ENCODE results near the gene WIPF3.

Gene WIPF3

GRCh38 chr7:29924684-29925083, 118.4 kb downstream of the WIPF3 start:
- Histone ChIP-seq H3F3A (ENCODE audit: control insufficient read depth, insufficient read depth) (peaks cover 2% of the 10 kb centered on the region; the same call in 1 of the 2 replicates), H3K79me2 (ENCODE audit: control insufficient read depth, low read length) (no peaks in the 10 kb centered on the region), H3K4me2 (ENCODE audit: low read length) (no peak overlapping the region), H3K9me2 (replicated peaks; ENCODE audit: control insufficient read depth, low read length) (no peaks in the 10 kb centered on the region), H4K20me1 (ENCODE audit: control insufficient read depth, insufficient read depth, low read depth, low read length) (no peaks in the 10 kb centered on the region), H3K9me3 (ENCODE audit: control insufficient read depth, insufficient read depth, low read length) (no peaks in the 10 kb centered on the region), H3K27ac (ENCODE audit: low read depth, low read length) (no peak overlapping the region), H3K4me1 (ENCODE audit: control insufficient read depth, low read length) (no peaks in the 10 kb centered on the region), H3K36me3 (ENCODE audit: control insufficient read depth, low read length) (peaks cover 29% of the 10 kb centered on the region), H3K4me3 (ENCODE audit: low read length) (no peak overlapping the region), H3K27me3 (ENCODE audit: control insufficient read depth, low read length) (no peaks in the 10 kb centered on the region)
- no peak for TF ChIP-seq CTCF (IDR thresholded peaks at IDR 0.05; ENCODE audit: low read depth, low read length, poor library complexity, severe bottlenecking)

GRCh38 chr7:29926216-29926615, 119.9 kb downstream of the WIPF3 start:
- H3F3A ChIP-seq (ENCODE audit: control insufficient read depth, insufficient read depth) = peaks cover 2% of the 10 kb centered on the region; the same call in 1 of the 2 replicates
- H3K4me1 ChIP-seq (ENCODE audit: control insufficient read depth, low read length) = no peaks in the 10 kb centered on the region
- no peak overlapping the region for H3K4me2 ChIP-seq (ENCODE audit: low read length)
- no peak overlapping the region for H3K4me3 ChIP-seq (ENCODE audit: low read length)
- peaks cover 28% of the 10 kb centered on the region for H3K36me3 ChIP-seq (ENCODE audit: control insufficient read depth, low read length)
- H3K79me2 ChIP-seq (ENCODE audit: control insufficient read depth, low read length) = no peaks in the 10 kb centered on the region
- H3K9me3 ChIP-seq (ENCODE audit: control insufficient read depth, insufficient read depth, low read length) = no peaks in the 10 kb centered on the region
- H4K20me1 ChIP-seq (ENCODE audit: control insufficient read depth, insufficient read depth, low read depth, low read length) = no peaks in the 10 kb centered on the region
- H3K27me3 ChIP-seq (ENCODE audit: control insufficient read depth, low read length) = no peaks in the 10 kb centered on the region
- TF ChIP-seq EZH2phosphoT487 (IDR thresholded peaks at IDR 0.05; ENCODE audit: borderline replicate concordance, low read length) (no peak), CTCF (IDR thresholded peaks at IDR 0.05; ENCODE audit: low read depth, low read length, poor library complexity, severe bottlenecking) (no peak)
- H3K9me2 ChIP-seq (replicated peaks; ENCODE audit: control insufficient read depth, low read length) = no peaks in the 10 kb centered on the region
- H3K27ac ChIP-seq (ENCODE audit: low read depth, low read length) = no peak overlapping the region

GRCh38 chr7:29926741-29927140, 120.4 kb downstream of the WIPF3 start:
- Histone ChIP-seq H3F3A (ENCODE audit: control insufficient read depth, insufficient read depth) (peaks cover 2% of the 10 kb centered on the region; the same call in 1 of the 2 replicates), H3K4me2 (ENCODE audit: low read length) (no peak overlapping the region), H3K79me2 (ENCODE audit: control insufficient read depth, low read length) (no peaks in the 10 kb centered on the region), H3K4me3 (ENCODE audit: low read length) (no peak overlapping the region), H3K27me3 (ENCODE audit: control insufficient read depth, low read length) (no peaks in the 10 kb centered on the region), H3K9me2 (replicated peaks; ENCODE audit: control insufficient read depth, low read length) (no peaks in the 10 kb centered on the region), H3K9me3 (ENCODE audit: control insufficient read depth, insufficient read depth, low read length) (no peaks in the 10 kb centered on the region), H3K36me3 (ENCODE audit: control insufficient read depth, low read length) (peaks cover 28% of the 10 kb centered on the region), H3K27ac (ENCODE audit: low read depth, low read length) (no peak overlapping the region), H3K4me1 (ENCODE audit: control insufficient read depth, low read length) (no peaks in the 10 kb centered on the region), H4K20me1 (ENCODE audit: control insufficient read depth, insufficient read depth, low read depth, low read length) (no peaks in the 10 kb centered on the region)
- TF ChIP-seq CTCF (IDR thresholded peaks at IDR 0.05; ENCODE audit: low read depth, low read length, poor library complexity, severe bottlenecking) (no peak), EZH2phosphoT487 (IDR thresholded peaks at IDR 0.05; ENCODE audit: borderline replicate concordance, low read length) (no peak)
